Retinal pigment epithelial cell (primary cell): ENCODE measurements around the gene GRIPAP1.

ENCODE experiments used
- DNase-seq: peaks from one replicate; pipeline ENCODE4 v3.0.0-alpha.2; 2010; ENCODE audit warnings: low read depth
- H3K4me3 ChIP-seq: 2 replicates; pipeline ENCODE4 v1.5.1; 2011; ENCODE audit warnings: mild to moderate bottlenecking, low read length, control low read depth, moderate library complexity
- TF ChIP-seq, protein P1 (sequence below): conservative IDR thresholded peaks from 2 replicates; pipeline ENCODE4 v1.5.1; 2011; ENCODE audit warnings: low read depth, low read length, control low read depth, inconsistent platforms

Gene GRIPAP1

DNA sequence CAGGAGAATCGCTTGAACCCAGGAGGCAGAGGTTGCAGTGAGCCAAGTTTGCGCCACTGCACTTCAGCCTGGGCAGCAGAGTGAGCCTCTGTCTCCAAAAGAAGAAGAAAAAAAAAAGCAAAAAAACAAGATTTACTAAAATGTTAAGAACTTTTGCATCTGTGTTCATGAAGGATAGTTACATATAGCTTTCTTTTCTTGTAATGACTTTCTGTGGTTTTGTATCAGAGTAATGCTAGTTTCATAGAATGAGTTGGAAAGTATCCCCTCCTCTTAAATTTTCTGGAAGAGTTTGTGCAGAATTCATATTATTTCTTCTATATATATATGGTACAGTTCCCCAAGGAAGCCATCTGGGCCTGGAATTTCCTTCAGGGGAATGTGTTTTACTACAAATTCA, 17.0 kb upstream of the GRIPAP1 start:
- TF ChIP-seq, protein P1, sequence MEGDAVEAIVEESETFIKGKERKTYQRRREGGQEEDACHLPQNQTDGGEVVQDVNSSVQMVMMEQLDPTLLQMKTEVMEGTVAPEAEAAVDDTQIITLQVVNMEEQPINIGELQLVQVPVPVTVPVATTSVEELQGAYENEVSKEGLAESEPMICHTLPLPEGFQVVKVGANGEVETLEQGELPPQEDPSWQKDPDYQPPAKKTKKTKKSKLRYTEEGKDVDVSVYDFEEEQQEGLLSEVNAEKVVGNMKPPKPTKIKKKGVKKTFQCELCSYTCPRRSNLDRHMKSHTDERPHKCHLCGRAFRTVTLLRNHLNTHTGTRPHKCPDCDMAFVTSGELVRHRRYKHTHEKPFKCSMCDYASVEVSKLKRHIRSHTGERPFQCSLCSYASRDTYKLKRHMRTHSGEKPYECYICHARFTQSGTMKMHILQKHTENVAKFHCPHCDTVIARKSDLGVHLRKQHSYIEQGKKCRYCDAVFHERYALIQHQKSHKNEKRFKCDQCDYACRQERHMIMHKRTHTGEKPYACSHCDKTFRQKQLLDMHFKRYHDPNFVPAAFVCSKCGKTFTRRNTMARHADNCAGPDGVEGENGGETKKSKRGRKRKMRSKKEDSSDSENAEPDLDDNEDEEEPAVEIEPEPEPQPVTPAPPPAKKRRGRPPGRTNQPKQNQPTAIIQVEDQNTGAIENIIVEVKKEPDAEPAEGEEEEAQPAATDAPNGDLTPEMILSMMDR: no peak
- no peak for DNase-seq
- H3K4me3 ChIP-seq: no peak overlapping the region

DNA sequence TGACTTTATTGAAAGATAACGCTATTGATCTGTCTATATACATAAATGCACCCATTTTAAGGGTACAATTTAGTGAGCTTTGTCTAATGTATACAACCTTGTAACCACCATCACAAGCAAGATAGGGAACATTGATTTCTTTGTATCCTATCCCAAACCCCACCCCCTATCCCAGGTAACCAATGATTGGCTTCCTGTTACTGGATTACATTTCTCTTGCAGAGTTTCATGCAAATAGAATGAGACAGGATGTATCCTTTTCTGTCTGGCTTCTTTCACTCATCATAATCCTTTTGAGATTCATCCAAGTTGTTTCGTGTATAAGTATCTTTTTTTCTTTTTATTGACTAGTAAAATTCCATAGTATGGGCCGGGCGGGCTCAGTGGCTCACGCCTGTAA, 1.6 kb upstream of the GRIPAP1 start:
- no peak overlapping the region for H3K4me3 ChIP-seq
- no peak for DNase-seq
- TF ChIP-seq, protein P1: no peak

DNA sequence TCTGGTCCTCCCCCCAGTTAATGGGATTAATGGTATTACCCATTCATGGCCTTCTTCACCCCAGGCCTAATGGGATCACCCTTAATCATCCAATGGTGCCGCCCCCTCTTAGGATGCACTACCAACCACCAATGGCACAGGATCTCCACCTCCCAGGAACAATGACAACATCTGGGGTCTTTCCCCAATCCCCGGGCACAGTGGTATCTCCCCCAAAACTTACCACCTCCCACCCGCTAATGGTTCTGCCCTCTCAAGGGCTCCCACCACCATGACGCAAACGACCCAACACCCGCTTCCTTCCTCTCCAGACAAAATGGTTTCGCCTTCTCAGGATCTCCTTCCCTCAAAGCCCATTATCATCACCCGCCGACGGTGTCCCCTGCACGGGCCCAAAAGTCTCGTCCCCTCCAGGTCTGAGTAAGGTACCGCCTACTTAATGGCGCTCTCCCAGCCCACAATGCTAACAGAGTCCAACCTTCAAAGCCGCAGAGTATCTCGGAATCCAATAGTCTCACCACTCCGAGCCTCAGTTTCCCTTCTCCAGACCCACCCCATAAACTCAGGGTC, 458 bp downstream of the GRIPAP1 start:
- peak; percentile 2 for DNase-seq
- TF ChIP-seq, protein P1: no peak
- H3K4me3 ChIP-seq: peak overlapping the region; percentile 69

DNA sequence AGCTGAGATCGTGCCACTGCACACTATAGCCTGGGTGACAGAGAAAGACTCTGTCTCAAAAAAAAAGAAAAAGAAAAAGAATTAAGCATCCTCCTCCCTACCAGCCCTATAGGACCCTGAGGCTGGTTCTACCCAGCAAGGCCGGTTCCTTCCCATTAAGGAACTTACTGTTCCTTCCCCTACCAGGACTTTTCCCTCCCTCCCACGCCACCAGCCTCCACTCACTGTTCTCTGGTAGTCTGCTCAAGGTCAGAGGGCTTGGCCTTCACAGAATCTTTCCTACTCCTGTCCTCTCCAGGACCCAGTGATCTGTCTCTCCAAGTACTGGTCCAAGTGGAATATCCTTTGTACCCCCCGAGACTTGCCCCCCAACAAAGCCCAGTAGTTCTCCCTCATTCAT, 1.4 kb downstream of the GRIPAP1 start:
- TF ChIP-seq, protein P1: no peak
- DNase-seq: no peak
- no peak overlapping the region for H3K4me3 ChIP-seq

DNA sequence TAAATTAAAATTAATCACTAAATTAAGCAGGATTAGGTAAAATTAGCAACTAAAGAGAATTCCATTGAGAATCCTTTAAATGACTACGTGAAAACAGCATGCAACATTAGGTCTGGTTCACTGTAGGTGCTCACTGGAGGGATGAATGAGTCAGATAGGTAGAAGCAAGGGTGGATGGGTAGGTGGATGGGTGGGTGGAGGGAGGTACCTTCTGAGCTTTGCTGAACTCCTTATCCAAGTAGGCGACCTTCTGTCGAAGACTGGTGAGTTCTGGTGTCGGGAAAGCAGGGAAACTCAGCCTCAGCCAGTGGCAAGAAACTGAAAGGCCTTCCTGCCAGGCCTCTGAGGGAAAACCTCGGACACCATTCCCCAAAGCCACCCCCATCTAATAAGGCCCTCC, 3.0 kb downstream of the GRIPAP1 start:
- TF ChIP-seq, protein P1: no peak
- H3K4me3 ChIP-seq: no peak overlapping the region
- no peak for DNase-seq

DNA sequence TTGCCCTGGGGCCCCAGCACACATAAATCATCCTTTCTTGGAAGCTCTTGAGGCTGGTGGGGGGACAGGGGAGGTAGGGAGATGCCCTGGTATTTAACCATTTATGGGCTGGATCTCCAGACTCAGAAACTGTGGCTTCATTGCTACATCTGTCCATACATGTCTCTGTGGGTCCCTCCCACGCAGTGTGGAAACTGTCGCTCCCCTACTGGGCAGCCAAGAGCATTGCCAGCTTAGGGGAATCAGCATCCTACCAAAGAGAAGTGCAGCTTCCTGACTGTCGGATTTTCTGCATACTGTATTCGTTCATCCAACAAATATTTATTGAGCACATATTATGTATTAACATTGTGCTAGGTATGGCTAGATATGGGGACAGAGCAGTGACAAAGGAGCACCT, 3.7 kb downstream of the GRIPAP1 start:
- TF ChIP-seq, protein P1: no peak
- H3K4me3 ChIP-seq: no peak overlapping the region
- DNase-seq: no peak

DNA sequence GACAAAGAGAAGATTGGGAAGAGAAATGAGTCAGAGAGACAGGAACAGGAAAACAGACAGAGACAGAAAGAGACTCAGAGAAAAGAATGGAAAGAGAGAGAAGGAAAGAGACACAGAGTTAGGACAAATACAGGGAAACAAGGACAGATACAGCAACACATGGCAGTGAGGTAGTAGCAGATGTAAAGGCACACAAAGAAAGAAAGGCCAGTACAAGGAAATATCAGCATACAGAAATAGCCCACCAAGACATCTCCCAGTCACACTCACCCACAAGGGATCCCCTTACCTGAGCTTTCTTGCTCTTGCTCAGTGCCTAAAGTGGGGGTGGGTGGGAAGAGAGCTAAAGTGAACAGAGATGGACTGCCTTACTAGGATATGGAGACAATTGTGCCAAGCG, 4.2 kb downstream of the GRIPAP1 start:
- TF ChIP-seq, protein P1: no peak
- DNase-seq: no peak
- no peak overlapping the region for H3K4me3 ChIP-seq
